Ramos (cell line): ENCODE data around the gene DPCD.

ENCODE experiments used
- in situ Hi-C: fragments of 300-500 bp; cut with MboI; formaldehyde crosslinking; loops from one replicate; pipeline ENCODE4 v1.14.3; 2022; ENCODE audit warnings: low sequenced_read_pairs; ENCODE audit not compliant: unreplicated experiment

Gene DPCD

GRCh38 chr10:101587725-101588653 lies at the start of gene DPCD, which contains the start of gene POLL:
DPCD (plus strand) TSS chr10:101588321; CDS start chr10:101588337, 16 bp downstream.
POLL (minus strand) TSS chr10:101588257; CDS start chr10:101587360, 897 bp downstream.
- in situ Hi-C loops, result no loop called here

GRCh38 chr10:101538446-101538845 lies 49.7 kb upstream of the DPCD start:
- in situ Hi-C loops, result no loop called here

GRCh38 chr10:101545898-101546297 lies 42.2 kb upstream of the DPCD start:
- in situ Hi-C loops, result no loop called here

GRCh38 chr10:101550965-101551364 lies 37.2 kb upstream of the DPCD start:
- in situ Hi-C loops, result loop anchor here (25.0 kb wide), 1 partner anchor 264 kb away; no protein-coding TSS in a partner anchor

GRCh38 chr10:101552442-101552841 lies 35.7 kb upstream of the DPCD start:
- in situ Hi-C loops, result loop anchor here (25.0 kb wide), 1 partner anchor 265 kb away; no protein-coding TSS in a partner anchor

GRCh38 chr10:101557541-101557940 lies 30.6 kb upstream of the DPCD start:
- in situ Hi-C loops, result loop anchor here (25.0 kb wide), 1 partner anchor 270 kb away; no protein-coding TSS in a partner anchor

- in situ Hi-C loops, result loop anchor here (25.0 kb wide), 1 partner anchor 271 kb away; no protein-coding TSS in a partner anchor
Measured at GRCh38 chr10:101558204-101558603, 29.9 kb upstream of the DPCD start.

- in situ Hi-C loops, result loop anchor here (25.0 kb wide), 1 partner anchor 272 kb away; no protein-coding TSS in a partner anchor
Measured at GRCh38 chr10:101558671-101559595, 29.2 kb upstream of the DPCD start.

- in situ Hi-C loops, result loop anchor here (25.0 kb wide), 1 partner anchor 272 kb away; no protein-coding TSS in a partner anchor
Measured at GRCh38 chr10:101559596-101560297, 28.4 kb upstream of the DPCD start.

GRCh38 chr10:101560298-101561067 lies 27.6 kb upstream of the DPCD start:
- in situ Hi-C loops, result loop anchor here (25.0 kb wide), 1 partner anchor 273 kb away; no protein-coding TSS in a partner anchor

- in situ Hi-C loops, result loop anchor here (25.0 kb wide), 1 partner anchor 274 kb away; no protein-coding TSS in a partner anchor
Measured at GRCh38 chr10:101561068-101561915, 26.8 kb upstream of the DPCD start.

GRCh38 chr10:101562231-101562630 lies 25.9 kb upstream of the DPCD start:
- in situ Hi-C loops, result loop anchor here (25.0 kb wide), 1 partner anchor 275 kb away; no protein-coding TSS in a partner anchor

GRCh38 chr10:101563007-101563406 lies 25.1 kb upstream of the DPCD start:
- in situ Hi-C loops, result loop anchor here (25.0 kb wide), 1 partner anchor 276 kb away; no protein-coding TSS in a partner anchor

GRCh38 chr10:101563497-101564040 lies 24.6 kb upstream of the DPCD start:
- in situ Hi-C loops, result loop anchor here (25.0 kb wide), 1 partner anchor 276 kb away; no protein-coding TSS in a partner anchor

GRCh38 chr10:101564490-101564991 lies 23.6 kb upstream of the DPCD start:
- in situ Hi-C loops, result loop anchor here (25.0 kb wide), 1 partner anchor 277 kb away; no protein-coding TSS in a partner anchor

GRCh38 chr10:101565370-101565900 lies 22.7 kb upstream of the DPCD start:
- in situ Hi-C loops, result loop anchor here (25.0 kb wide), 1 partner anchor 278 kb away; no protein-coding TSS in a partner anchor

- in situ Hi-C loops, result loop anchor here (25.0 kb wide), 1 partner anchor 279 kb away; no protein-coding TSS in a partner anchor
Measured at GRCh38 chr10:101565936-101566332, 22.2 kb upstream of the DPCD start.
